ENCODE results near the gene M1AP.
A peak's percentile ranks its signal among the peaks of the same experiment; 100 is the strongest.

The M1AP gene

DNA sequence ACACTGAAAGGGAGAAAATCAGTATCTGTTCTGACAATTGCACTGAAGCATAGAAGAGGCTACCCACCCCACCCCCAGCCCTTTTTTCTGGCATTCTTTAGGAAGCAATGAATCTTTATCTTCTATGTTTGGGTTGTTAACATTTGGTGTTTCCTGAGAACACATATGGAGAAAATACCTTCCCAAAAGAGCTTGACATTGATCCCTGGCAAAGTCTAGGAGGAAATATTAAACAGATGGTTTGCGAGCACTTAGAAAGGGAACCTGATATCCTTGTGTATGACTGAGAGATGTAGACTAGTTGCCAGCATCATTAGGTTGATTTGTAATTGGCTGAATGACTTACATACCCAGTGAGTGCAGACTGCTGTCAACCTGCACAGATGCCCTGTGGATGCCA, 50.7 kb downstream of the M1AP start:
- DNase-seq (ENCODE audit: low read depth), result no peak

DNA sequence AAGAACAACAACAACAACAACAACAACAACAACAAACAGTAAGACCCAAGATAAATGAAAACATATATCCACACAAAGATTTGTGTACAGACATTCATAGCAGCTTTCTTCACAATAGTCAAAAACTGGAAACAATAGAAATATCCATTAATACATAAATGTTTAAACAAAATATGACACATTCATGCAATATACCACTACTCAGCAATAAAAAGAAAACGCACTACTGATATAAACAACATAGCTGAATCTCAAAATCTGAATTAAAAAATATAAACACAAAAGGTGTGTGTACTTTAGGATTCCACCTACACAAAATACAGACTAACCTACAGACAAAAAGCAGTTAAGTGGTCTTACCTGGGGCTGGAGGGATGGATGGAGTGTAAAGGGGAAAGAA, 51.5 kb downstream of the M1AP start:
- DNase-seq (ENCODE audit: low read depth), result no peak

DNA sequence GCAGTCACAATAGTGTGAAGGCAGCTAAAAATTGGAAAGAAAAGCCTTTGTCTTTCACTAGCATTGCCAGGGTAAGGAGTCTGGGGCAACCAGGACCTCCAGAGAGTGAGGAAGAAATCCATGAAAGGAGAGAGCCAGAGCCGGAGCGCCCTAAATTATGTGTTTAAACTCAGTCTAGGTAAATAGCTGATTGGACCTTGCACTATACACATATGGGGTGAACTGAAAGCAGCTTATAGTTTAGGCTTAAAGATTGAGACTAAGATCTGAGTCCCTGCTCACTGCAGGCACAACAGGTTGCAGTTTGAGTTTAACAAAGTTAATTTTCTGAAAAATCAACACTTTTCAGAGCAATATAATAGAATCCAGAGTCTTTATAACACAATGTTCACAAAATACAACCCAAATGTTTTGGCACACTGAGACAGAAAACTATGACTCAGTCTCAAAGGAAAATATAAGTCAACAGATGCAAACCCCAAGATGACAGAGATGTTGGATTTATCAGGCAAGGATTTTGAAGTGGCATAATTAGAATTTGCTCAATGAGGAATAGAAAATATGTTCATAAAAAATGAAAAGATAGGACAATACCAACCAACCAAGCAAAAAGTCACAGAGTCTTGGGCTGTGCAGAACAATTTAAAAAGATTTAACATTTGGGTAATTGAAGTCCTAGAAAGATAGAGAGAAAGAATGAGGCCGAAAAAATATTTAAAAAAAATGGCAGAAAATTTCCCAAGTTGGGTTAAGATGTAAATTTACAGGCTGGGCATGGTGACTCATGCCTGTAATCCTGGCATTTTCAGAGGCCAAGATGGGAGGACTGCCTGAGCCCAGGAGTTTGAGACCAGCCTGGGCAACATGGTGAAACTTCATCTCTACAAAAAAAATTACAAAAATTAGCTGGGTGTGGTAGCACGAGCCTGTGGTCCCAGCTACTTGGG, 54.0 kb downstream of the M1AP start:
- no peak for DNase-seq (ENCODE audit: low read depth)

DNA sequence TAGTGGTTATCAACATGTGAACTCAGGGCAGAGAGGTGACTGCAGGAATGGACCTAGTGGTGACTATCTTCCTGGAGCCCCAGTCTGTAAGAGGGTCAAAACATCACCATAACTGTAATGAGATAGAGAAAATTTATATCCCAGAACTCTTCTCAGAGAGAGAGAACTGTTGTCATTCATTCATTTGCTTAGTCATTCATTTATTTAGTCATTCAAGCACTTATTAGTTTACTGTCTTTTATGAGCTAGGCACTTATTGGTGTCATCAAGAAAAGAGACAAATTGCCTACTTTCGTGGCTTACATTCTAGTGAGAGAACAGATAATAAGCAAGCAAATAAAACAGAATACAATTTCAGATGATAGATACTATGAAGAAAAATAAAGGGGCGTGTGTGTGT, 59.5 kb downstream of the M1AP start:
- DNase-seq (ENCODE audit: low read depth), result no peak

DNA sequence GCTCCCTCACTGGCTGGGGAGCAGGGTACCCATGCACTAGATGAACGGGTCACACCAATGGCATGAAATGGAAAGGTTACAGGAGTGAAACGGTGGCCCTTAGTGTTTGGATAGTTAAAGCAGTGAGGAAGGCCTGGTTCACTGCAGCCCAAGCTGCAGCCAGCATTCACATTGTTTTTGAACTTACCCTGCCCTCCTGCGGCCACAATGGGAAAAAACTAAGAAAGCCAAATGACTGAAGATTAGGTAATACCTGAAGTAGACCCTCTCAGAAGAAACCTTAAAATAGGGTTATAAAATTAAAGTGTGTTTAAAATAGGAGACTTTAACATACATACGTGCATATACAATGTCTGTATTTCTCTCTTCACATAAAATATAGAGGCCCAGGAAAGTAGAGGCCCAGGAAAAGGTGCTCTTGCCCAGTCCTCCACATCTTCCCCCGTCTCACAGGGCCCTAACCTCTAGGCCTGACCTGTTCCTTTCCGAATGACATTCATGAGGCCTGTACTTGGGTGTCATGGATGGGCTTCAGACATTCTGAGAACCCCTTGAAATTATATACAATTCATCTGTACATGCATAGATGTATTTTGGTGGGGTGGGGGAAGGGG, 60.4 kb downstream of the M1AP start:
- peak; percentile 73 for DNase-seq (ENCODE audit: low read depth)

DNA sequence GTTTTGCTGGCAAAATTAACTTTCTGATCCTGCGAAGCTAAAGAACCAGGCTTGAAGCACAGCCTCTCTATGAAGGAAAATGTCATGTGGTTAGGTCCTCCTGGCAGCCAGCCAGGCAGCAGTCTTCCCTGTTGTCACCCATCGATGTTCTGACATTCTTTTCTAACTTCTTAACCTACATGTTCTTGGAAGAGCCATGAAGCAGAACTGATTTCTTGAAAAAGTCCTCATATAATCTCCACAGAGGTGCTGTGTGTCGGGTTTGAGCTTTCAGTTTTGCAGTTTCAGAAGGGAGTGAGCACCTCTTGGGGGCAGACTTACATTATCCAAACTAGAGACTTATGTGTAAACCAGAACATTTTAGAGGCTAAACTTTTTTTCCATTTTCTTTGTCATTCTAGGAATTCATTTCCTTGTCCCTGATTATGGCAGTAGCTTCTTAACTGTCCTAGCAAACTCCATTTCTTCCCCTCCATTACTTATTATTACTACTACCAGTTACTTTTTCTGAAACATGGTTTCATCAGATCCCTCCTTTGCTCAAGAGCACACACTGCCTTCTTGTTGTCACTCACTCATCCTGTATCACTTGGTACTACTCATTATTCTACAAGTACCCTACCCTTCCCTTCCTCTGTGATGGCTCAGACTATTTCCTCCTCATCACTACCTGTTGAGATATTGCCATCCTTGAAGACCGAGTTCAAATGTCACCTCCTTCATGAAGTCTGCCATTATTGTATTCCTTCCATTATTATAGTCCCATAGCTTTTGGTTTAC, 62.5 kb downstream of the M1AP start:
- DNase-seq (ENCODE audit: low read depth), result no peak

DNA sequence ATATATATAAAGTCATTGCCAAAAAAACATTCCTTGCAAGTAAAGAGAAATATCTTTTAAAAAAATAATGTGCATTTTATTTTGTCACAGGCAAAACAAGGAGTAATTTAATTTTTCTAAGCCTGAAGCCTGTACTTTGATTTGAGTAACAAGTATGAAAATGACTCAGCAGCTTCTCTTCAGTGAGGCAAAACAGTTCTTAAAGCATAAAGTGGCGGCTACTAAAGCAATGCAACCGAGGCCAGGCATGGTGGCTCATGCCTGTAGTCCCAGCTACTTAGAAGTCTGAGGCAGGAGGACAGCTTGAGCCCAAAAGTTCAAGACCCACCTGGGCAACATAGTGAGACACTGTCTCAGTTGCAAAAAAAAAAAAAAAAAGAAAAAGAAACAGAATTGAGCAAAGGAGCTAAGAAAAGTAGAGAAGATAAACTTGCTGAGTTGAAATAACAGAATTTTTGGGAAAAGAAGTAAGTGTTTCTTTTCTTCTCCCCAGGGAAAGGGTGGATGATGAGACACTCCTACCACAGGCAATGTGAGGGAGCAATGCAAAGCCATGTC, 64.0 kb downstream of the M1AP start:
- peak; percentile 65 for DNase-seq (ENCODE audit: low read depth)

DNA sequence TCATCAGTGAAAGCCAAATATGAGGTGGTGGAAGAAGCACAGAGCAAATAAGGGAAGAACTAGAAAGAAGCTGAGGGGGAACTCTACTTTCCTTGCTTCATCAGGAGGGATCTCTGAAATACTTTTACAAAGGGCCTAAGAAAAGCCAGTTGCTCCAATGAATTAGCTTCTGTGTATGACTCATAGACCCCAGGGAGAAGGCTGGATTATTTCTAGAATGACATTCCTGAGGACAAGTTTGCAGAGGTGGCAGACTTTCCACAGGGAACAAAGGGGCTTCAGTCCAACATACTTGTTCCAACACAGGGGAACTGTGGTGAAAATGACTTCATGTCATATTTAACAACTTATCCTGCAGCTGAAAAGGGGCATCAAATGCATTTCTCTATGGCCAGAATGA, 64.6 kb downstream of the M1AP start:
- DNase-seq (ENCODE audit: low read depth), result peak; percentile 60

DNA sequence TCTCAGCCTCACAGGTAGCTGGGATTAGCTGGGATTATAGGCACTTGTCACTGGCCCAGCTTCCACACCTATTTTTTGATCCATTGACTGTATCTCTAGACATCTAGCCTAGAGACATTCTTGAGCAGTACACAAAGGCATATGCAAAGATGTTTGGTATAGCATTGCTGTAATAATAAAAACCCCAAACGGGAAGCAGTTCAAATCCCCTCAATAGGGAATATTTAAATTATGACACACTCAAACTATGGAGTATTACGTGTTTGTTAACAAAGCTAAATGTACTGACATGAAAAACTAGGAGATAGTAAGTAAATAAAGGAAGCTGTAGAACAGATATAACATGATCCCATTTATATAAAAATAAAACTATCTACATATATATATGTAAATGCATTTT, 65.9 kb downstream of the M1AP start:
- no peak for DNase-seq (ENCODE audit: low read depth)

DNA sequence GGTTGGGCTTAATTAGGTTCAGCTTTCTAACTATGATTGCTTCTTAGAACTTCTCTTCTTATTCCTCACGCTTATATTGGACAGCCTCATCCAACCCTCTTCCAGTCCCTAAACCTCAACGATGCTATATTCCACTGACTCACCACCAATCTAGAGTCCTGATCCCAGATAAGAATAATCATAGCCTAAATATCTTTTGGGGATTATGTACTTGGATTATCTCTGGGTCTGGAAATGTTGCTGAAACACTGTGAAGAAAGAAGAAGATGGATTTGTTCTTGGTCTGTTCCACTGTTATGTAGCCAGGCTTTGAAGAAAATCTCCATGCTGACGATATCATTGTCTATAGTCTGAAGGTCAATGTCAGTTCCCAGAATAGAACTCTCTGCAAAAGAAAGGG, 66.7 kb downstream of the M1AP start:
- DNase-seq (ENCODE audit: low read depth), result no peak

DNA sequence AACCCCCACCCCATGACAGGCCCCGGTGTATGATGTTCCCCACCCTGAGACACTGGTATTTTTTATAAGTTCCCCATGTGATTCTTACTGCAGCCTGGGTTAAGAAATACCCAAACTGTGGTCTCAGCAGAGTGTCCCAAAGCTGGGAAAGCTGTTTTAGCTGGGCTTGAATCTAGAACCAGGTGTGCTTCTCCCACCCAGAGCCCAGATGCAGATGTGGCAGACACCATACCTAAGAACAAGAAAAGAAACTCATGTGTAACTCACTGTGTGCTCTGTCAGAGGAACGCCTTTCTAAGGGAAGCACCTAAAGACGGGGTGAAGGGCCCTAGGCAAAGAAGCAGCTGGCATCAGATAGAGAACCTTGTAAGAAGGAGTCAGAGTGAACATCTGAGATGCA, 69.7 kb downstream of the M1AP start:
- DNase-seq (ENCODE audit: low read depth), result no peak

DNA sequence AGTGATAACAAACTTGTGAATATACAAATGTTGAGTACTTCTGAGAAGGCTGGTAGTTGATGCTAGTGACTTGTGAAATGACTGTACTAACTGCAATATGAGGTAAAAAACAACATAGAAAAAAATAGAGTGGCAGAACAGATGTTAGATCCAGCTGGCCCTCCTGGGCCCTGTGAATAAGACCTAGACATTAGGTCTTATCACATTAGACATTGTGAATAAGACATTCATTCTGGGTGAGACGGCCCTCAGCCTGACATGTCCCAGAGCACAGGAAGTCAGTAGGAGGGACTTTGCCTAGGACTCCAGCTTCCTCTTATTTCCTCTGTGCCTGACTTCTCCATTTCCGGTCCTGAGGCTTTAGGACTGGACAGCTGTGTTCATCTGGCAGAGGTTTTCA, 70.7 kb downstream of the M1AP start:
- DNase-seq (ENCODE audit: low read depth), result no peak

DNA sequence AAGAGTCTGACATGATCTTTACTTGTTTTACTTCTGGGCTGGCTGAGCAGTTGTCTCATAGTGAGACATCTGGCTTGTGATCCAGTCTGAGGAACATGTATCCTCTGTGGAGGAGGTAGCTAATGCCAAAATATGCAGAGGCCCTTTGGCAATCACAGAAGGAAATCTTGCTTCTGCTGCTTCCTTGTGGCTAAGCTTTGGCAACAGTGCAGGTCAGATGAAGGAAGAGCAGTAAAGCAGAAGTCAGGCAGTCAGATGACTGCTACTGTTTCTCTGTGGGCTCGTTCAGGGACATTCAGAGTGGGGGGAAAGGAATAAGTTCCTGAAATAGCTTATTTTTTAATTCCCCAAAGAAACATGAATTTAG, 71.3 kb downstream of the M1AP start:
- peak; percentile 77 for DNase-seq (ENCODE audit: low read depth)

DNA sequence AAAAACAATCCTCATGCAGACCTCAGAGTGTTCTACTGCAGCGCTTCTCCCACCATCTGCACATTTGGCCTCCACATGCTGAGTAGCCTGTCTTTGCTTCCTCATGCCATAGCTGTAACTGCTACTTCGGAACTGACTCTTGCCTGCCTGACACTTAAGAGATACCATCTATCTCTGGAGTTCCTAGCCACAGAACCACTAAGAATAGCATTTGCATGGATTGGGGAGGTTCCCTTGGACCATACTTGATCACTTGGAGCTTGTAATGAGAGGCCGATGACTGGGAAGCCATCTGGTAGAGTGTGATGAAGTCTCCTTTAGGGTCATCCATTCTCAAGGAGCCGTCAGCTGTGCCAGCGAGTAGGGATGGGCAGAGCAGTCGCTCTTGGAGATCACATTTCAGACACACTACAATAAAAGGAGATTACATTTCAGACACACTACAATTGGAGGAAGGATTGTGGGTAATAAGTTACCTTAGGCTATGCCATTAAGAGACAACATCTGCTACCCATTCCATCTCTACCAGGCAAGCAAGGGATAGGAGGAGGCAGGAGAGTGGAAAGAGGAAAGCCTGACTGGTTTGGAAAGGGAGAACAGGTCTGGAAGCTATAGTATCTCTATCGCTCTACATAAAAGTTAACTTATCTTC, 71.8 kb downstream of the M1AP start:
- no peak for DNase-seq (ENCODE audit: low read depth)

DNA sequence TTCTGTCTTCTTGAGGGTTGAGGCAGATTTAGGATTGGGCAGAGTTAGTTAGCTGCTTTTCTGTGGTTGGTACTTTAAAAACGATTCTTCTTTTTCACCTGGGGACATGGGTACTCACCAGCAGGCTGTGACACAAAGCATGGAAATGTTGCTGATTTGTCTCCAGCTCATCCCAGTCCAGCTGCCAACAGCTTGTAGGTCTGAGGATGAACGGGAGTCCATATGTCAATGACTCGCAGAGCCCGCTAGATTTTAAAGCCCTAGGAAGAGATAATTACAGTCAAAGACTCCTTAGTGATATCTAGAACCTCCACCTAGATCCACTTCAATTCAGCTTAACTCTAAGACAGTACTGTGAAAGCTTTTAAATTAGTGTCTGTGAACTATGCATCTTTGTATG, 72.8 kb downstream of the M1AP start:
- DNase-seq (ENCODE audit: low read depth), result no peak

DNA sequence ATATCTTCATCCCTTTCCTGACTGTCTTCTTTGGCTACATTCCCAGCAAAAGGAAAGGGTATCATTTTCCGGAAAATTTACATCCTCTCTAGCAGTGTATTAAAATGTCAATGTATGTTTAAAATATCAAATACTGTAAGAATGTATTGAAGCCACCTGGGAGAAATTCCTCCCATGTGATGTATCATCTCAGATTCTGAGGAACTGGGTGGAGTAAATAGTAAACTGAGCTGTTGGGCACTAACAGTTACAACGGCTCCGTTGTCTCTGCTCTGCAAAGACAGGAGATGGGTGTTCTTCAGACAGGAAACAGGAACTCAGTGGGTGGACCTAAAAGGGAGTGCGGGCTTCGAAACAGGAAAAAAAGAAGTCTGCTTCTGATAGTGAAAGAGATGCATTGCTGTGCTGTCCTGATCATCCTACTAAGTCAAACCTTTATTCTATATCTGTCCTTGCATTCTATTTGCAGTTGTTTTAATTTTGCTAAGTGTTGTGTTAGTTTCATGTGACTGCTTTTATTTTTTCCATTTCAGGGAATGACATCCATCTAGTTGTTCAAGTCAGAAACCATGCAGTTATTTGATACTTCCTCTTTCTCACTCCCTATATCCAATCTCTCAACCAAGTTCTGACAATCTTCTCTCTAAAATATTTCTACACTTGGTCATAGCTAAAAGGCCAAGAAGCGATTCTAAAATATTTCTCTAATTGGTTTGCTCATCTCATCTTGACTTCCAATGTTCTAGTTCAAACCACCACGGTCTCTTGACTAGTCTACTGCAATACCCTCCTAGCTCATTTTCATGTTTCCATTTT, 74.2 kb downstream of the M1AP start:
- DNase-seq (ENCODE audit: low read depth), result peak; percentile 85

DNA sequence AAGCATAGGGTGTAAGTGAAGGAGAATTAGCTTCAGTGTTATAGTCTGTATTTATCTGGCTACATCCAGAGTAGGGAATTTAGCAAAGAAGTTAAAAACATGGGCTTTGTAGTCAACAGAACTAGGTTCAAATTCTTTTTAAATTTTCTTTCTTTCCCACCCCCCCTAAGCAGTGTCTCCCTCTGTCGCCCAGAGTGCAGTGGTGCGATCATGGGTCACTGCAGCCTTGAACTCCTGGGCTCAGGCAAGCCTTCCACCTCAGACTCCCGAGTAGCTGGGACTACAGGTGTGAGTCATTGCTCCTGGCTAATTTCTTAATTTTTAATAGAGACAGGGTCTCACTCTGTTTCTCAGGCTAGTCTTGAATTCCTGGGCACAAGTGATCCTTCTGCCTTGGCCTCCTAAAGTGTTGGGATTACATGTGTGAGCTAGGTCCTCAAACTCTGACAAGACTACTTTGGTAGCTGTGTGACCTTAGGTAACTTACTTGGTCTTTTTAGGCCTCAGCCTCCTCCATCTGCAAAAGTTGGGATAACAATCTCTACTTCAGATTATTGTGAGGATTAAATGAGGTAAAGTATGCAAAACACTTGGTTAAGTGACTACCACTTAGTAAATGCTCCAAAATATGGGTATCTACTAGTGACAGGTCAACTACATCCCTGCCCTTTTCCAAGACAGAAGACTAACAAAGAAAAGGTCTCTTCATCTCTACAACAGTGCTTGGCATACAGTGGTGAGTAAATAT, 75.8 kb downstream of the M1AP start:
- no peak for DNase-seq (ENCODE audit: low read depth)

DNA sequence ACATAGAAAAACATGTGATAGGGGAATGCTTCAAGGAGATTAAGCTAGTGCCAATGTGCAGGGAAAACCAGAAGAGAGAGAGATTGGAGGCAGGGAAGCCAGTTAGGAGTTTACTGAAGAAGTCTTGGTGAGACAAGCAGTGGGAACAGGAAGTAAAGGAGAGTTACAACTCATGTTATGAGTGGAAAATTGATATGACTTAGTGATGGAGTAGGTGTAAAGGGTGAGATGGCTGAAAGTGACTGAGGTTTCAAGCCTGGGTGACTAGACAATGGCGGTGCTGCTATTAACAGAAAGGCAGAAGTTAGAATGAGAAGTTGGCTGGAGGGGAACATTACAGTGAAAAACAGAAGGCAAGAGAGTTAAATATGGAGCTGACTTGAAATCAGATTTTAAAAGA, 77.1 kb downstream of the M1AP start:
- no peak for DNase-seq (ENCODE audit: low read depth)

DNA sequence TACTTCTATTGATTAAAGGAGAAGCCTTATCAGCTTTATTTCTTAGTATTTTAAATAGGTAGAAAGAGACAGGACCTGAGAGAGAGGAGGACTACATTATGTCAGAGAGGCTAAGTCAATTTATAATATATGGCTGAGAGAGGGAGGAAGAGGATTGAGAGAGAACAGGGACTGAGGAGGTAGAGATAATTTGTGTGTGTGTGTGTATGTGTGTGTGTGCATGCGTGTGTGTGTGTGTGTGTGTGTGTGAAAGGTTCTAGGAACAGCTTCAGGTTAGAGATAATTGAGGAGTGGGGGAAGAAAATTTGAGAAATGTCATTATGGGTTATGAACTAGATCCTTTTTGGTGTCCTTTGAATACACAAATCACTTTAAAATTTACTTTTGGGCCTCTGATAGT, 78.4 kb downstream of the M1AP start:
- no peak for DNase-seq (ENCODE audit: low read depth)

DNA sequence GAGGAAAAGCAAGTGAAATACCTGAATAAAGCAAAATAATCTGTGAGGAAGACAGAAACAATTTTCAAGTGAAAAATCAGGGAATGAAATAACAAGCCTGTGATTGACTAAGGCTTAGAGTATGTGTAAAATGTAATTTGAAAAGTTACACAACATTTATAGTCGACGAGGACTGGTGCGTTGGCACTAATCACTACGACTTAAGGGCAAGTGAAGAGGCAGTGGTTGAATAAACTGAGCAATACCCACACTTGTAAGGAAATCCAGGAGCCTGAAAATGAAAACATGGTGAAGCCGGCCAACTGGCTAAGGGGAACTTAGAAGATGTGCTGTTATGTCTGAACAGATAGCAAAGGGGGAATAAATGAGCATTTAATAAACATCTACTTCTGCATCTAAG, 80.2 kb downstream of the M1AP start:
- peak; percentile 93 for DNase-seq (ENCODE audit: low read depth)

DNA sequence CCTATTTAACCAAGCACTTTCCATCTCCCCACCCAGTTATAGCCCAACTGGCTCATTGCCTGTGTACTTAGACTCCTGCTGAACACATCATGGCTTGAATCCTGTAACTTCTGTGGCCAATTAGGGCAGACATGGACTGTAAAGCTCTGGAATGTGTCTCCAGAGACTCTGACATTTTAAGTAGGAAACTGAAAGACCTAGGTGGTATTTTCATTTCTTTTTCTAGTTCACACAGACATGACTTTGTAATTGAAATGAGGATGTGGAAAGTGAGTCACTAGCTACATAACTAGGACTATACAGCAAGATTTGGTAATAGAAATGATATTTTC, 81.4 kb downstream of the M1AP start:
- peak; percentile 85 for DNase-seq (ENCODE audit: low read depth)

Data from iris pigment epithelial cell (primary cell).